Measurements from ENCODE around the gene HSBP1L1. TPM values are rescaled to one million over a fixed set of nuclear protein-coding genes. Genes with fewer than 3 reads are reported as not detected.

HSBP1L1 gene
- total RNA-seq, 6 donors from 2014 or later = 32.1 to 80.7 (median 43.8) TPM

DNA sequence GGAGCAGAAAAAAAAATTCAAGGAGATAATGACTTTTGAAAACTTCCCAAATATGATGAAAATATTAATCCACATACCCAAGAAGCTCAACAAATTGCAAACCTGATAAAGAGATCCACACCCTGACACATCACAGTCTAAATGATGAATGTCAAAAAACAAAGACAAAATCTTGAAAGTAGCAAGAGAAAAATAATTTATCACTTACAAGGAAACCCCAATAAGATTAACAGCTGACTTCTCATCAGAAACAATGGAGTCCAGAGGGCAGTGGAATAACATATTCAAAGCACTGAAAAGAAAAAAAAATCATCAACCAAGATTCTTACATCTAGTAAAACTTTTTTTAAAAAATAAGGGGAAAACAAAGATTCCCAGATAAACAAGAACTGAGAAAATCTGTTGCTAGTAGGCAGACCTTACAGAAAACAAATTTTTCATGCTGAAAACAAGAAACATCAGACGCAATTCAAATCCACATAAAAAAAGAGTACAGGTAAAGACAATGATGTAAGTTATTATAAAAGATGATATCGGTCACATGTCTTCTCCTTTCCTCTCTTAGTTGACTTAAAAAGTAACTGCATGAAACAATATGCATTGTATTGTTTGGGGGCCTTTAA is 34.3 kb upstream of the HSBP1L1 start:
- Histone ChIP-seq H3K27me3 (no peaks in the 10 kb centered on the region), H3K36me3 (peaks cover 6 to 60% (median 15%) of the 10 kb centered on the region in 4 donors), H3K27ac (no peak overlapping the region), H3K4me3 (no peak overlapping the region), H3K4me1 (peaks cover 0 to 13% (median 5%) of the 10 kb centered on the region in 4 donors), H3K9me3 (peaks cover 24 to 38% (median 27%) of the 10 kb centered on the region in 4 donors)
- DNase-seq (no peak), ATAC-seq (ENCODE audit: low FRiP score in 2 of 2) (no peak)
- no peak for TF ChIP-seq POLR2AphosphoS5 (IDR thresholded peaks at IDR 0.05)
- no peak for TF ChIP-seq POLR2A (IDR thresholded peaks at IDR 0.05)
- TF ChIP-seq, protein P1, sequence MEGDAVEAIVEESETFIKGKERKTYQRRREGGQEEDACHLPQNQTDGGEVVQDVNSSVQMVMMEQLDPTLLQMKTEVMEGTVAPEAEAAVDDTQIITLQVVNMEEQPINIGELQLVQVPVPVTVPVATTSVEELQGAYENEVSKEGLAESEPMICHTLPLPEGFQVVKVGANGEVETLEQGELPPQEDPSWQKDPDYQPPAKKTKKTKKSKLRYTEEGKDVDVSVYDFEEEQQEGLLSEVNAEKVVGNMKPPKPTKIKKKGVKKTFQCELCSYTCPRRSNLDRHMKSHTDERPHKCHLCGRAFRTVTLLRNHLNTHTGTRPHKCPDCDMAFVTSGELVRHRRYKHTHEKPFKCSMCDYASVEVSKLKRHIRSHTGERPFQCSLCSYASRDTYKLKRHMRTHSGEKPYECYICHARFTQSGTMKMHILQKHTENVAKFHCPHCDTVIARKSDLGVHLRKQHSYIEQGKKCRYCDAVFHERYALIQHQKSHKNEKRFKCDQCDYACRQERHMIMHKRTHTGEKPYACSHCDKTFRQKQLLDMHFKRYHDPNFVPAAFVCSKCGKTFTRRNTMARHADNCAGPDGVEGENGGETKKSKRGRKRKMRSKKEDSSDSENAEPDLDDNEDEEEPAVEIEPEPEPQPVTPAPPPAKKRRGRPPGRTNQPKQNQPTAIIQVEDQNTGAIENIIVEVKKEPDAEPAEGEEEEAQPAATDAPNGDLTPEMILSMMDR (IDR thresholded peaks at IDR 0.05) = no peak
- TF ChIP-seq EP300 (IDR thresholded peaks at IDR 0.05) = no peak
- WGBS, 2 donors = 97% methylated on average over 2 of the region's 2 CpGs

DNA sequence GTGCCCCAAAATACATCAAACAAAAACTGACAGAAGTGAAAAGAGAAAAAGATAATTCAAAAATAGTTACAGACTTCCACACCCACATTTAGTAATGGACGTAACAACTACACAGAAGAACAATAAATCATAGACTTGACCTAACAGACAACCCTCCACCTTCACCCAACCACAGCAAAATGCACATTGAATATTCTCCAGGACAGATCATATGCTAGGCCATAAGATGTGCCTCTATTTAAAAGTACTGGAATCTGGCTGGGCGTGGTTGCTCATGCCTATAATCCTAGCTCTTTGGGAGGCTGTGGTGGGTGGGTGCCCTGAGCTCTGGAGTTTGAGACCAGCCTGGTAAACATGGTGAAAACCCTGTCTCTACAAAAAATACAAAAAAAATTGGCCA is 33.0 kb upstream of the HSBP1L1 start:
- Histone ChIP-seq H3K9me3 (peaks cover 24 to 45% (median 29%) of the 10 kb centered on the region in 4 donors), H3K27me3 (no peaks in the 10 kb centered on the region), H3K36me3 (peaks cover 6 to 67% (median 24%) of the 10 kb centered on the region in 4 donors), H3K4me1 (peaks cover 0 to 10% (median 3%) of the 10 kb centered on the region in 4 donors), H3K4me3 (no peak overlapping the region), H3K27ac (no peak overlapping the region)
- ATAC-seq (ENCODE audit: low FRiP score in 2 of 2) (no peak), DNase-seq (no peak)
- TF ChIP-seq POLR2AphosphoS5 (IDR thresholded peaks at IDR 0.05) (no peak), EP300 (IDR thresholded peaks at IDR 0.05) (no peak)
- 96 to 97% methylated on average over 2 of the region's 2 CpGs for WGBS, 2 donors

DNA sequence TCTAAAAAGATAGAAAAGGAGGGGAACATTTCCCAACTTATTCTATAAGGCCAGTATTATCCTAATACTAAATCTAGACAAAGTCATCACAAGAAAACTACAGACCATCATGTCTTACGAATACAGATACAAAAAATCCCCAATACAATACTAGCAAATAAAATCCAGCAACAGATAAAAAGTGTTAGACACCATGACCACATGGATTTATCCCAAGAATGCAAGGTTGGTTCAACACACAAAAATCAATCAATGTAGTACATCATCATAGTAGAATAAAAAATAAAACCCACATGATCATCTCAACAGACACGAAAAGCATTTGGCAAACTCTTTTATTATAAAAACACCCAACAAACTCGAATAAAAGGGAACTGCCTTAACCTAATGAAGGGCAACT is 31.5 kb upstream of the HSBP1L1 start:
- peaks cover 6 to 71% (median 23%) of the 10 kb centered on the region in 4 donors for H3K36me3 ChIP-seq
- H3K27me3 ChIP-seq = no peaks in the 10 kb centered on the region
- 90 to 97% methylated on average over 3 of the region's 3 CpGs for WGBS, 2 donors
- peaks cover 24 to 45% (median 29%) of the 10 kb centered on the region in 4 donors for H3K9me3 ChIP-seq
- no peak for ATAC-seq (ENCODE audit: low FRiP score in 2 of 2)
- DNase-seq = no peak
- peaks cover 0 to 10% (median under 1%) of the 10 kb centered on the region in 4 donors for H3K4me1 ChIP-seq
- H3K27ac ChIP-seq = no peak overlapping the region
- TF ChIP-seq, protein P1 (IDR thresholded peaks at IDR 0.05) = no peak
- TF ChIP-seq POLR2AphosphoS5 (IDR thresholded peaks at IDR 0.05) = no peak
- no peak for TF ChIP-seq EP300 (IDR thresholded peaks at IDR 0.05)
- no peak for TF ChIP-seq POLR2A (IDR thresholded peaks at IDR 0.05)
- no peak overlapping the region for H3K4me3 ChIP-seq

DNA sequence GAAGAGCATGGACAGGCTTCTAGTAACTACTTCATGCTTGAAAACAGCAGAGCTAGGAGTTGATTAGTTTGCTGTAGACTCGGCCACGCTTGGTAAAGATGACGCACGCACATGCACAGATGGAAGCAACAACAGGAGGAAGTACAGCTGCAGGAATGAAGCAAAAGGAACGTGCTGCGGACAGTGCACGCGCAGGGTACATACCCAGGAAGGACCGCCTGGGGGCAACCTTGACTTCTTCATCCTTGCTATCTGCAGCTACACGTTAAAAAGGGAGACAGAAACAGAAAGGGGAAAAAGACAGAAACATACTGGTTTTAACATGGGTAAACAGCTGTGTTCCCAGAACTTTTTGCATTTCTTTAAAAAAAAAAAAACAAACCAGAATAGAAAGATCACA is 30.7 kb upstream of the HSBP1L1 start:
- H3K4me1 ChIP-seq = peaks cover 3 to 13% (median 7%) of the 10 kb centered on the region in 4 donors
- 89 to 90% methylated on average over 10 of the region's 10 CpGs for WGBS, 2 donors
- no peak overlapping the region for H3K4me3 ChIP-seq
- peak in 1 of 2 donors; percentile 19 for DNase-seq
- no peaks in the 10 kb centered on the region for H3K27me3 ChIP-seq
- peaks cover 24 to 44% (median 29%) of the 10 kb centered on the region in 4 donors for H3K9me3 ChIP-seq
- no peak overlapping the region for H3K27ac ChIP-seq
- TF ChIP-seq, protein P1 (IDR thresholded peaks at IDR 0.05) = peak in 1 of 6 experiments; percentile 10
- TF ChIP-seq POLR2AphosphoS5 (IDR thresholded peaks at IDR 0.05) (no peak), POLR2A (IDR thresholded peaks at IDR 0.05) (no peak), EP300 (IDR thresholded peaks at IDR 0.05) (no peak)
- H3K36me3 ChIP-seq = peaks cover 6 to 68% (median 19%) of the 10 kb centered on the region in 4 donors
- peak in 1 of 2 donors; percentile 56 for ATAC-seq (ENCODE audit: low FRiP score in 2 of 2)

DNA sequence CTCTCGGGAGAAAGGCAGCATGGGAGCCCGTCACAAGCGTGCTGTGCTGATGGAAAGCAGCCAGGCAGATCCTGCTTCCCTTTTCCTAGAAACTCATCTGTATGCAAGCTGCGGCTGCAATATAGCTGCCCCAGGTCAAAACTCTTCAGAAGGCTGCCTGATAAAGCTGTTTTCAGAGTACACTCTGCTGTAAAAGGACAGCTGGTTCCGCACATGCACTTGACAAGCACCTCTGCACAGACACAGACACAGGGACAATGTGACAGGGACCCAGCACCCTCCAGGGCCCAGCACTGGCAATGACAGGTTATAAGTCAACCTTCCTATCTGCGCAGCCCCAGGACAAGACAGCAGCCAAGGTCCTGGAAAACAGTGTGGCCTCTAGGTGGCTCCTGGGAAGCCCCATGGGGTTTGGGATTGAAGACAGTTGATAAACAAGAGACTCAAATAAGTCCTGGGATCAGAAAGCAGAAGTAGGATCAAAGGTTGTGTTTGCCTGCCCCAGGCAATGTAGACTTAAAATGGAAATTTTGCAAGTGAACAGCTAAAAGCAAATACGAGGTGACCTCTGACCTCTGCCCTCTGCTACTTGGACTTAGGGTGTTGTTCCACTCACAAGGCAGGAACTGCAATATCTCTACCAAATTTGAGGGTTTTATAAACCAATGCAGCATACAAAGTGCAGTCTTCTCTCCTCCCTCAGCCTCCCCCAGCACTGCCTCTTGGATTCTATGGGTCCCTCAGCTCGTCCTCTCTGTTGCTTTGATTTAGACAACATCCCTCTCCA is 29.9 kb upstream of the HSBP1L1 start:
- Histone ChIP-seq H3K4me1 (peaks cover 3 to 15% (median 11%) of the 10 kb centered on the region in 4 donors), H3K4me3 (no peak overlapping the region), H3K9me3 (peaks cover 20 to 36% (median 23%) of the 10 kb centered on the region in 4 donors), H3K36me3 (peaks cover 3 to 61% (median 14%) of the 10 kb centered on the region in 4 donors), H3K27ac (peak overlapping the region in 3 of 4 donors; percentile 7 to 20 (median 19)), H3K27me3 (no peaks in the 10 kb centered on the region)
- TF ChIP-seq, protein P1 (IDR thresholded peaks at IDR 0.05) = no peak
- no peak for TF ChIP-seq EP300 (IDR thresholded peaks at IDR 0.05)
- TF ChIP-seq POLR2AphosphoS5 (IDR thresholded peaks at IDR 0.05) = no peak
- TF ChIP-seq POLR2A (IDR thresholded peaks at IDR 0.05) = no peak
- DNase-seq (peak in 1 of 2 donors; percentile 23), ATAC-seq (ENCODE audit: low FRiP score in 2 of 2) (peak in 1 of 2 donors; percentile 64)
- 79 to 85% methylated on average over 8 of the region's 8 CpGs for WGBS, 2 donors

Data from upper lobe of left lung (tissue), 6 donors.